ENCODE measurements around the gene HMCES. TPM values are rescaled to one million over a fixed set of nuclear protein-coding genes. Genes with fewer than 3 reads are reported as not detected.
"Not testable (repeated sequence)": the region's sequence is repeated elsewhere in the genome, so short reads cannot be mapped to it uniquely, and the experiment has no call there.

Gene HMCES
- total RNA-seq, 6 experiments from 2014 or later, result 17.4 to 36.9 (median 20.1) TPM

DNA sequence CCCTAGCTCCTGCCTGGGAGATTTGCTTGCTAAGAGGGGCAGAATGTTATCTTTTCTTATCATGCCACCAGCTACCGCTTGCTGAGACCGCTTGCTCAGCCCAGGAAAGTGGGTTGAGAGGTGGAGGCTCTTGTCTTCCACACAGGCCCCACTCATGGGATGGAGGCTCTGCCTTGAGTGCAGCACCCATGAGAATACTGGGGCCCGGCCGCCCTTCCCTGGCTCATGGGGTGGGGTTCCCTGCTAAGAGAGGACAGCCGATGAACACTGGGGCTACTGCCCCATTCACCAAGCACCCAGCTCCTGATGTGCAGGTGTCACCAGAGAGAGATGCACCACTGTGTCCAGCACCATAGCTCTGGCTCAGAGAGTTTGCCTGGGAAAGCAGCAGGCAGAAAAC, 55.2 kb downstream of the HMCES start:
- no peaks in the 10 kb centered on the region for H3K9me3 ChIP-seq
- H3K27me3 ChIP-seq, result no peaks in the 10 kb centered on the region
- WGBS (ENCODE audit: insufficient coverage, low coverage, low lambda C conversion rate, missing lambda C conversion rate), result no CpG with 5 or more reads among the region's 5 CpGs
- H3K27ac ChIP-seq, result no peak overlapping the region
- H3K4me1 ChIP-seq, result no peaks in the 10 kb centered on the region
- DNase-seq (no peak), ATAC-seq (no peak)
- intact Hi-C loops (cut with DNase I), result no loop called here
- no peak for TF ChIP-seq POLR2A (IDR thresholded peaks at IDR 0.05)
- TF ChIP-seq, protein P1, sequence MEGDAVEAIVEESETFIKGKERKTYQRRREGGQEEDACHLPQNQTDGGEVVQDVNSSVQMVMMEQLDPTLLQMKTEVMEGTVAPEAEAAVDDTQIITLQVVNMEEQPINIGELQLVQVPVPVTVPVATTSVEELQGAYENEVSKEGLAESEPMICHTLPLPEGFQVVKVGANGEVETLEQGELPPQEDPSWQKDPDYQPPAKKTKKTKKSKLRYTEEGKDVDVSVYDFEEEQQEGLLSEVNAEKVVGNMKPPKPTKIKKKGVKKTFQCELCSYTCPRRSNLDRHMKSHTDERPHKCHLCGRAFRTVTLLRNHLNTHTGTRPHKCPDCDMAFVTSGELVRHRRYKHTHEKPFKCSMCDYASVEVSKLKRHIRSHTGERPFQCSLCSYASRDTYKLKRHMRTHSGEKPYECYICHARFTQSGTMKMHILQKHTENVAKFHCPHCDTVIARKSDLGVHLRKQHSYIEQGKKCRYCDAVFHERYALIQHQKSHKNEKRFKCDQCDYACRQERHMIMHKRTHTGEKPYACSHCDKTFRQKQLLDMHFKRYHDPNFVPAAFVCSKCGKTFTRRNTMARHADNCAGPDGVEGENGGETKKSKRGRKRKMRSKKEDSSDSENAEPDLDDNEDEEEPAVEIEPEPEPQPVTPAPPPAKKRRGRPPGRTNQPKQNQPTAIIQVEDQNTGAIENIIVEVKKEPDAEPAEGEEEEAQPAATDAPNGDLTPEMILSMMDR (IDR thresholded peaks at IDR 0.05), result no peak
- H3K36me3 ChIP-seq, result no peaks in the 10 kb centered on the region
- no peak overlapping the region for H3K4me3 ChIP-seq

DNA sequence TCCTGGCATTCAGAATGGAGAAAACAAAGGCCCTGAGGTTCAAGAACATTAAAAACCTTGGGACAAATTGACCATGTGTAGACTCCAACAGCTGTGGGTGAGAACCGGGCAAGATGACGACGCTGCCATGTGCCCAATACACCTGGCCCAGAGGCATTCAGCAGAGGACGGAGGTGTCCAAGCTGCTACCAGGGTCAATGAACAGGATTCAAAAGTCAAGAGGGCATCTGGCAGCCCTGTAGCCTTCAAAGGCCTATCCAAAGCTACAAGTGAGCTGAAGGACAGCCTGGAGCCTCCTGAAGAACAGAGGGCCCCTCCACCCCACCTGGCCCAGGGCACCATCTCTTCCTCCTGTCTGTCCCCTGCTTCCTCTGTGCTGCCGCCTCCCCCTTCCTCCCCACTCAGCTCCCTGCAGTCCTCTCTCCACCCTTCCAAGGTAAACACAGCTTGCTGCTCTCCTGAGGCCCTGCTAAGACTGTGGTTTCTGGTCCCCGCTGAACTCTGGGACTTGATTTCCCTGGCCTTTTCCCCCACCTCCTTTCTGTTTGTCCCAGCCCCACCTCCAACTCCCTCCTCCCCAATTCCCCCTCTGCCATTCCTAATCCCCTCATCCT, 57.5 kb downstream of the HMCES start:
- 42% methylated on average over 6 of the region's 6 CpGs for WGBS (ENCODE audit: insufficient coverage, low coverage, low lambda C conversion rate, missing lambda C conversion rate)
- Histone ChIP-seq H3K4me1 (no peaks in the 10 kb centered on the region), H3K27ac (no peak overlapping the region), H3K9me3 (no peaks in the 10 kb centered on the region), H3K27me3 (no peaks in the 10 kb centered on the region), H3K36me3 (no peaks in the 10 kb centered on the region), H3K4me3 (no peak overlapping the region)
- DNase-seq (peak in 1 of 3 donors; percentile 61), ATAC-seq (peak; percentile 65 to 96 (median 85))
- intact Hi-C loops (cut with DNase I), result no loop called here
- TF ChIP-seq, protein P1 (IDR thresholded peaks at IDR 0.05), result no peak
- TF ChIP-seq POLR2A (IDR thresholded peaks at IDR 0.05), result no peak

DNA sequence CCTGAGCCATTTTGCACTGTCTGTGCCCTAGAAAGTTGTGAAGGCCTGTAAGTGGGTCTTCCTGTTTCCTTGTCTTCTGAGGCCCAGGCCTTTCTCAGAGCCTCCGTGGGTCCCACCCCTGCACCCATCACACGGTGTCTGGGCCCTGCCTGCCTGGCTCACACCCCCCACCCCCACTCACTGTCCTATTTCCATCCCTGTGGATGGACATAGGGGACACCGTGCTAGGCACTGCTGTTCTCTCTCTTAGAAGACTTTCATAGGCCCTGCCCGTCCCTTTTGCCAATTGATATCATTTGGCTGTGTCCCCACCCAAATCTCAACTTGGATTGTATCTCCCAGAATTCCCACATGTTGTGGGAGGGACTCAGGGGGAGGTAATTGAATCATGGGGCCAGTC, 59.0 kb downstream of the HMCES start:
- H3K9me3 ChIP-seq; H3K27ac ChIP-seq; H3K4me3 ChIP-seq; intact Hi-C loops (cut with DNase I); H3K27me3 ChIP-seq; ATAC-seq; H3K36me3 ChIP-seq; H3K4me1 ChIP-seq: not testable (repeated sequence)
- peak in 1 of 3 donors; percentile 25 for DNase-seq
- 80% methylated on average over 2 of the region's 4 CpGs for WGBS (ENCODE audit: insufficient coverage, low coverage, low lambda C conversion rate, missing lambda C conversion rate)

DNA sequence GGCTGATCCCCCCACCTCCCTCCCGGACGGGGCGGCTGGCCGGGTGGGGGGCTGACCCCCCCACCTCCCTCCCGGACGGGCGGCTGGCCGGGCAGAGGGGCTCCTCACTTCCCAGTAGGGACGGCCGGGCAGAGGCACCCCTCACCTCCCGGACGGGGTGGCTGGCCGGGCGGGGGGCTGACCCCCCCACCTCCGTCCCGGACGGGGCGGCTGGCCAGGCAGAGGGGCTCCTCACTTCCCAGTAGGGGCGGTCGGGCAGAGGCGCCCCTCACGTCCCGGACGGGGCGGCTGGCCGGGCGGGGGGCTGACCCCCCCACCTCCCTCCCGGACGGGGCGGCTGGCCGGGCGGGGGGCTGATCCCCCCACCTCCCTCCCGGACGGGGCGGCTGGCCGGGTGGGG, 60.5 kb downstream of the HMCES start:
- intact Hi-C loops (cut with DNase I); H3K36me3 ChIP-seq; H3K27me3 ChIP-seq; H3K9me3 ChIP-seq; ATAC-seq; DNase-seq; H3K4me1 ChIP-seq; H3K4me3 ChIP-seq; H3K27ac ChIP-seq: not testable (repeated sequence)
- WGBS (ENCODE audit: insufficient coverage, low coverage, low lambda C conversion rate, missing lambda C conversion rate), result no CpG with 5 or more reads among the region's 36 CpGs

DNA sequence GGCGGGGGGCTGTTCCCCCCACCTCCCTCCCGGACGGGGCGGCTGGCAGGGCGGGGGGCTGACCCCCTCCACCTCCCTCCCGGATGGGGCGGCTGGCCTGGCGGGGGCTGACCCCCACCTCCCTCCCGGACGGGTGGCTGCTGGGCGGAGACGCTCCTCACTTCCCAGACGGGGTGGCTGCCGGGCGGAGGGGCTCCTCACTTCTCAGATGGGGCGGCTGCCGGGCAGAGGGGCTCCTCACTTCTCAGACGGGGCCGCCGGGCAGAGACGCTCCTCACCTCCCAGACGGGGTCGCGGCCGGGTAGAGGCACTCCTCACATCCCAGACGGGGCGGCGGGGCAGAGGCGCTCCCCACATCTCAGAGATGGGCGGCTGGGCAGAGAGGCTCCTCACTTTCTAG, 61.2 kb downstream of the HMCES start:
- WGBS (ENCODE audit: insufficient coverage, low coverage, low lambda C conversion rate, missing lambda C conversion rate), result no CpG with 5 or more reads among the region's 30 CpGs
- H3K36me3 ChIP-seq; ATAC-seq; H3K4me3 ChIP-seq; H3K9me3 ChIP-seq; DNase-seq; H3K27ac ChIP-seq; H3K4me1 ChIP-seq; H3K27me3 ChIP-seq; intact Hi-C loops (cut with DNase I): not testable (repeated sequence)

DNA sequence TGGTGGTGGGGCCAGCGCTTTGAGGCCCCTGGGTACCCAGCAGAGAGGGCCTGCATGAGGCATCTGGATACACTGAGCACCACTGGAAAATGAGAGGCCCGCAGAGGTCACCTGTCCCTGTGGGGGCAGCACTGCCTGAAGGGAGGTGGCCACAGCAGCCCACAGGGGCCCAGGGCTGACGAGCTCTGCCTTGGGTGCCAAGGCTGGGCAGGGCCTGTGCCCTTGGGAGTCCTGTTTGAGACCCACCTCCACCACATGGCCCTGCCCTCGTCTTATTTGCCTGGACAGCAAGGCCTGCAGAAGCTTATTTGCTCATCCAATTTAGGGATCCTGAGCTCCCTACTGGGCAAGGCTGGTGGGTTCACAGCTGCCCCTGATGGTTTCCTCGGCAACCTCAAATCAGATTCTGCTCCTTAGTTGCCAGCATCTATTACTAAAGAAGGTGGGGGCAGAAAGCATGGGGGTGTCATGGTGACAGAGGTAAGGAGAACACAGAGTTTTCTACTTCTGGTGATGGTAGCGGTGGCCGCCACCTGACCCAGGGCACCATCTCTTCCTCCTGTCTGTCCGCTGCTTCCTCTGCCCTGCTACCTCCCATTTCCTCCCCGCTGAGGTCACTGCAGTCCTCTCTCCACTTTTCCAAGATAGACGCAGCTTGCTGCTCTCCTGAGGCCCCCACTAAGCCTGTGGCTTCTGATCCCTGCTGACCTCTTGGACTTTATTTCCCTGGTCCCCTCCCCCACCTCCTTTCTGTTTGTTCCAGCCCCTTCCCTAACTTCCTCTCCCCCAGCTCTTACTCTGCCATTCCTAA, 62.9 kb downstream of the HMCES start:
- no peaks in the 10 kb centered on the region for H3K36me3 ChIP-seq
- 88% methylated on average over 3 of the region's 10 CpGs for WGBS (ENCODE audit: insufficient coverage, low coverage, low lambda C conversion rate, missing lambda C conversion rate)
- DNase-seq (no peak), ATAC-seq (peak; percentile 46 to 68 (median 48))
- no peak overlapping the region for H3K27ac ChIP-seq
- peaks cover 0 to 5% (median 0%) of the 10 kb centered on the region in 4 donors for H3K4me1 ChIP-seq
- no peaks in the 10 kb centered on the region for H3K9me3 ChIP-seq
- H3K4me3 ChIP-seq, result no peak overlapping the region
- H3K27me3 ChIP-seq, result no peaks in the 10 kb centered on the region
- TF ChIP-seq POLR2A (IDR thresholded peaks at IDR 0.05), result no peak
- TF ChIP-seq, protein P1 (IDR thresholded peaks at IDR 0.05), result no peak
- intact Hi-C loops (cut with DNase I), result no loop called here

All from right lobe of liver (tissue), 6 donors.